Activated T-helper 1 cell treated with anti-CD3 and anti-CD28 coated beads, Interleukin-12 subunit alpha, Interleukin-12 subunit beta, Interleukin-2, Interleukin-4 antibody, amounts not matched to agents 30 ng/mL and 10 ng/mL and 1 ng/mL, durations not matched to agents 14 hours and 24 hours and 36 hours (primary cell): Measurements from ENCODE around the gene TLR9. TPM values are rescaled to one million over a fixed set of nuclear protein-coding genes. Genes with fewer than 3 reads are reported as not detected.
"Not testable (repeated sequence)": the region's sequence is repeated elsewhere in the genome, so short reads cannot be mapped to it uniquely, and the experiment has no call there.

Experiments used
- DNase-seq: peaks from one replicate; pipeline ENCODE4 v3.0.0; 2021; ENCODE audit warnings: low spot score
- H3K27ac Mint-ChIP-seq: one replicate; pipeline ENCODE4 v1.8.0; 2021; ENCODE audit warnings: mild to moderate bottlenecking, mixed read lengths
- H3K27me3 Mint-ChIP-seq: one replicate; pipeline ENCODE4 v1.8.0; 2022; ENCODE audit warnings: mild to moderate bottlenecking, moderate library complexity, mixed read lengths; ENCODE audit not compliant: insufficient read depth
- H3K36me3 Mint-ChIP-seq: one replicate; pipeline ENCODE4 v1.8.0; 2021; ENCODE audit warnings: low read depth, mixed read lengths
- H3K4me1 Mint-ChIP-seq: one replicate; pipeline ENCODE4 v1.8.0; 2021; ENCODE audit warnings: low read depth, mixed read lengths
- H3K4me3 Mint-ChIP-seq: one replicate; pipeline ENCODE4 v1.8.0; 2021; ENCODE audit warnings: mild to moderate bottlenecking, moderate library complexity, mixed read lengths
- H3K9me3 Mint-ChIP-seq: one replicate; pipeline ENCODE4 v1.8.0; 2021; ENCODE audit warnings: mixed read lengths
- intact Hi-C: fragments of 100-400 bp; cut with micrococcal nuclease; formaldehyde crosslinking; loops from one replicate; pipeline ENCODE4 v1.15.1; 2024
- total RNA-seq: library from RNA; stranded (reverse); gene quantifications from 2 replicates; pipeline ENCODE4 v1.2.3, GENCODE V29; 2022

TLR9 gene
- total RNA-seq, 1 donor from 2014 or later: 0.47 TPM

GRCh38 chr3:52186729-52187128 is 38.7 kb downstream of the TLR9 start:
- Mint-ChIP-seq H3K27me3 (peaks cover 2% of the 10 kb centered on the region), H3K9me3 (no peaks in the 10 kb centered on the region), H3K4me3 (no peak overlapping the region), H3K4me1 (peaks cover 22% of the 10 kb centered on the region), H3K27ac (no peak overlapping the region), H3K36me3 (no peaks in the 10 kb centered on the region)
- DNase-seq: no peak
- intact Hi-C loops: no loop called here

GRCh38 chr3:52185837-52186236 is 39.6 kb downstream of the TLR9 start:
- intact Hi-C loops: no loop called here
- no peak overlapping the region for H3K4me3 Mint-ChIP-seq
- H3K9me3 Mint-ChIP-seq: no peaks in the 10 kb centered on the region
- no peaks in the 10 kb centered on the region for H3K36me3 Mint-ChIP-seq
- no peak overlapping the region for H3K27ac Mint-ChIP-seq
- DNase-seq: no peak
- H3K27me3 Mint-ChIP-seq: peaks cover 2% of the 10 kb centered on the region
- H3K4me1 Mint-ChIP-seq: peaks cover 22% of the 10 kb centered on the region

GRCh38 chr3:52185311-52185710 is 40.1 kb downstream of the TLR9 start:
- no peaks in the 10 kb centered on the region for H3K36me3 Mint-ChIP-seq
- peaks cover 22% of the 10 kb centered on the region for H3K4me1 Mint-ChIP-seq
- intact Hi-C loops: no loop called here
- no peak for DNase-seq
- no peak overlapping the region for H3K4me3 Mint-ChIP-seq
- no peaks in the 10 kb centered on the region for H3K9me3 Mint-ChIP-seq
- H3K27ac Mint-ChIP-seq: no peak overlapping the region
- H3K27me3 Mint-ChIP-seq: peaks cover 2% of the 10 kb centered on the region

- intact Hi-C loops: no loop called here
- no peak for DNase-seq
- H3K4me1 Mint-ChIP-seq: peaks cover 18% of the 10 kb centered on the region
- peaks cover 2% of the 10 kb centered on the region for H3K27me3 Mint-ChIP-seq
- no peak overlapping the region for H3K27ac Mint-ChIP-seq
- H3K4me3 Mint-ChIP-seq: no peak overlapping the region
- H3K9me3 Mint-ChIP-seq: no peaks in the 10 kb centered on the region
- H3K36me3 Mint-ChIP-seq: no peaks in the 10 kb centered on the region
These were observed 40.8 kb downstream of the TLR9 start for GRCh38 chr3:52184690-52185089.

- Mint-ChIP-seq H3K27me3 (peaks cover 2% of the 10 kb centered on the region), H3K36me3 (no peaks in the 10 kb centered on the region), H3K27ac (no peak overlapping the region), H3K9me3 (no peaks in the 10 kb centered on the region), H3K4me3 (no peak overlapping the region), H3K4me1 (peaks cover 11% of the 10 kb centered on the region)
- intact Hi-C loops: no loop called here
- no peak for DNase-seq
These were observed 41.5 kb downstream of the TLR9 start for GRCh38 chr3:52183786-52184445.

GRCh38 chr3:52182691-52183090 is 42.8 kb downstream of the TLR9 start:
- peaks cover 4% of the 10 kb centered on the region for H3K27me3 Mint-ChIP-seq
- H3K4me1 Mint-ChIP-seq: peaks cover 5% of the 10 kb centered on the region
- no peak for DNase-seq
- no peaks in the 10 kb centered on the region for H3K36me3 Mint-ChIP-seq
- no peak overlapping the region for H3K27ac Mint-ChIP-seq
- intact Hi-C loops: no loop called here
- no peak overlapping the region for H3K4me3 Mint-ChIP-seq
- H3K9me3 Mint-ChIP-seq: no peaks in the 10 kb centered on the region

- Mint-ChIP-seq H3K27me3 (peaks cover 6% of the 10 kb centered on the region), H3K36me3 (no peaks in the 10 kb centered on the region), H3K9me3 (no peaks in the 10 kb centered on the region), H3K4me3 (no peak overlapping the region), H3K4me1 (peaks cover 5% of the 10 kb centered on the region), H3K27ac (no peak overlapping the region)
- no peak for DNase-seq
- intact Hi-C loops: no loop called here
These were observed 43.2 kb downstream of the TLR9 start for GRCh38 chr3:52182196-52182595.

GRCh38 chr3:52181543-52181942 is 43.9 kb downstream of the TLR9 start:
- Mint-ChIP-seq H3K9me3 (no peaks in the 10 kb centered on the region), H3K27me3 (peaks cover 6% of the 10 kb centered on the region), H3K4me3 (no peak overlapping the region), H3K4me1 (peaks cover 5% of the 10 kb centered on the region), H3K36me3 (no peaks in the 10 kb centered on the region), H3K27ac (no peak overlapping the region)
- intact Hi-C loops: no loop called here
- no peak for DNase-seq

GRCh38 chr3:52178537-52178936 is 46.9 kb downstream of the TLR9 start:
- no peak overlapping the region for H3K27ac Mint-ChIP-seq
- DNase-seq: no peak

GRCh38 chr3:52178126-52178525 is 47.3 kb downstream of the TLR9 start:
- H3K27ac Mint-ChIP-seq, H3K9me3 Mint-ChIP-seq, H3K27me3 Mint-ChIP-seq, H3K4me1 Mint-ChIP-seq, DNase-seq, H3K36me3 Mint-ChIP-seq, intact Hi-C loops, H3K4me3 Mint-ChIP-seq: not testable (repeated sequence)

More at GRCh38 chr3:52178537-52178936, 46.9 kb downstream of the TLR9 start:
- H3K4me3 Mint-ChIP-seq: no peak overlapping the region
- peaks cover 7% of the 10 kb centered on the region for H3K27me3 Mint-ChIP-seq
- intact Hi-C loops: no loop called here
- no peaks in the 10 kb centered on the region for H3K9me3 Mint-ChIP-seq
- peaks cover 5% of the 10 kb centered on the region for H3K4me1 Mint-ChIP-seq
- no peaks in the 10 kb centered on the region for H3K36me3 Mint-ChIP-seq

GRCh38 chr3:52177701-52178042 is 47.8 kb downstream of the TLR9 start:
- Mint-ChIP-seq H3K4me3 (no peak overlapping the region), H3K27me3 (peaks cover 7% of the 10 kb centered on the region), H3K4me1 (peaks cover 5% of the 10 kb centered on the region), H3K9me3 (no peaks in the 10 kb centered on the region), H3K36me3 (no peaks in the 10 kb centered on the region), H3K27ac (no peak overlapping the region)
- intact Hi-C loops: no loop called here
- no peak for DNase-seq

GRCh38 chr3:52176951-52177700 is 48.3 kb downstream of the TLR9 start:
- intact Hi-C loops: no loop called here
- Mint-ChIP-seq H3K4me3 (no peak overlapping the region), H3K27ac (no peak overlapping the region), H3K36me3 (no peaks in the 10 kb centered on the region), H3K27me3 (peaks cover 5% of the 10 kb centered on the region), H3K9me3 (no peaks in the 10 kb centered on the region), H3K4me1 (no peaks in the 10 kb centered on the region)
- DNase-seq: no peak

- no peaks in the 10 kb centered on the region for H3K9me3 Mint-ChIP-seq
- peaks cover 5% of the 10 kb centered on the region for H3K27me3 Mint-ChIP-seq
- H3K4me3 Mint-ChIP-seq: no peak overlapping the region
- peaks cover 6% of the 10 kb centered on the region for H3K4me1 Mint-ChIP-seq
- no peak for DNase-seq
- intact Hi-C loops: no loop called here
- H3K36me3 Mint-ChIP-seq: no peaks in the 10 kb centered on the region
- H3K27ac Mint-ChIP-seq: no peak overlapping the region
These were observed 49.2 kb downstream of the TLR9 start for GRCh38 chr3:52176180-52176752.
